Lower lobe of right lung (tissue), 2 donors: ENCODE results near the gene TPI1. TPM values are rescaled to one million over a fixed set of nuclear protein-coding genes. Genes with fewer than 3 reads are reported as not detected.
"Not testable (repeated sequence)": the region's sequence is repeated elsewhere in the genome, so short reads cannot be mapped to it uniquely, and the experiment has no call there.

Source experiments
- ATAC-seq, 2 donors: fragments of 200-7000 bp; cut with Tn5 transposase; one replicate each; pipeline ENCODE4 v1.9.1; 2020 to 2022; ENCODE audit warnings: mild to moderate bottlenecking in 2 of 2, moderate library complexity in 2 of 2
- DNase-seq: peaks from one replicate; pipeline ENCODE4 v3.0.0-alpha.2; 2020
- H3K27ac ChIP-seq: fragments of 200-600 bp; one replicate; pipeline ENCODE4 v1.8.0; 2022
- H3K27me3 ChIP-seq: fragments of 200-600 bp; one replicate; pipeline ENCODE4 v1.8.0; 2022; ENCODE audit warnings: low read depth
- H3K36me3 ChIP-seq: fragments of 200-600 bp; one replicate; pipeline ENCODE4 v1.8.0; 2022; ENCODE audit warnings: mild to moderate bottlenecking
- H3K4me1 ChIP-seq: fragments of 200-600 bp; one replicate; pipeline ENCODE4 v1.8.0; 2022
- H3K4me3 ChIP-seq: fragments of 200-600 bp; one replicate; pipeline ENCODE4 v1.8.0; 2022; ENCODE audit warnings: mild to moderate bottlenecking
- H3K9me3 ChIP-seq: fragments of 200-600 bp; one replicate; pipeline ENCODE4 v1.8.0; 2022
- intact Hi-C: fragments of 100-400 bp; cut with DNase I; formaldehyde crosslinking; loops from one replicate; pipeline ENCODE4 v1.11.0; 2022
- total RNA-seq: library from RNA; stranded (reverse); fragmentation: NEBNext Ultra II Directional; extraction: Animal tissue kit (Norgen Biotek cat#: 25700); gene quantifications from one replicate; pipeline ENCODE4 v1.2.1, GENCODE V29; 2021
- TF ChIP-seq, protein P1 (sequence below): fragments of 200-600 bp; IDR thresholded peaks from one replicate; pipeline ENCODE4 v1.8.0; 2022; ENCODE audit warnings: antibody characterized with exemption, mild to moderate bottlenecking
- donor health status: DM: no; HTN: yes; CAD: no; lungs with severe emphysema.

Gene TPI1
- total RNA-seq, 1 donor from 2014 or later = 278 TPM

DNA sequence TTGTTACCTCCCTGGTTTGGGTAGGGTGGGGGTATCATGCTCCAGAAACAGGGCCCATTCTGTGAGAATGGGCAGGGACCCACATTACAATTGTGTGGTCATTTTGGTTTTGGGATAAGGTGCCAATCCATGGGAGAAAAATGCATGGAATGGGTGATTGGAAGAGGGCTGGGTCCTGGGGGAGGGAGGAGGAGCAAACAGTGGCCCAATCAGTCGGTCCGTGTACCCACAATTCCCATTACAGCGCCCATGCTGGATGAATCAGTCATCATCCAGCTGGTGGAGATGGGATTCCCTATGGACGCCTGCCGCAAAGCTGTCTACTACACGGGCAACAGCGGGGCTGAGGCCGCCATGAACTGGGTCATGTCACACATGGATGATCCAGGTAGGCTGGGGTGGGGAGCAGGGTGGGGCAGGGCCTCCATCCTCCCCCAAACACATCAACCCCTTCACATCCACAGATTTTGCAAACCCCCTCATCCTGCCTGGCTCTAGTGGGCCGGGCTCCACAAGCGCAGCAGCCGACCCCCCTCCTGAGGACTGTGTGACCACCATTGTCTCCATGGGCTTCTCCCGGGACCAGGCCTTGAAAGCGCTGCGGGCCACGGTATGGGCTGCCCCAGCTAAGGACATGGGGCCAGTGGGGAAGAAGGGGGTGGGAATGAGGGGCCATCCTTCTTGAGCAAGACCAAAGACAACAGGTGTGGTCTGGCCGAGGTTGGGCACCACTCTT is 3.6 kb upstream of the TPI1 start:
- TF ChIP-seq, protein P1, sequence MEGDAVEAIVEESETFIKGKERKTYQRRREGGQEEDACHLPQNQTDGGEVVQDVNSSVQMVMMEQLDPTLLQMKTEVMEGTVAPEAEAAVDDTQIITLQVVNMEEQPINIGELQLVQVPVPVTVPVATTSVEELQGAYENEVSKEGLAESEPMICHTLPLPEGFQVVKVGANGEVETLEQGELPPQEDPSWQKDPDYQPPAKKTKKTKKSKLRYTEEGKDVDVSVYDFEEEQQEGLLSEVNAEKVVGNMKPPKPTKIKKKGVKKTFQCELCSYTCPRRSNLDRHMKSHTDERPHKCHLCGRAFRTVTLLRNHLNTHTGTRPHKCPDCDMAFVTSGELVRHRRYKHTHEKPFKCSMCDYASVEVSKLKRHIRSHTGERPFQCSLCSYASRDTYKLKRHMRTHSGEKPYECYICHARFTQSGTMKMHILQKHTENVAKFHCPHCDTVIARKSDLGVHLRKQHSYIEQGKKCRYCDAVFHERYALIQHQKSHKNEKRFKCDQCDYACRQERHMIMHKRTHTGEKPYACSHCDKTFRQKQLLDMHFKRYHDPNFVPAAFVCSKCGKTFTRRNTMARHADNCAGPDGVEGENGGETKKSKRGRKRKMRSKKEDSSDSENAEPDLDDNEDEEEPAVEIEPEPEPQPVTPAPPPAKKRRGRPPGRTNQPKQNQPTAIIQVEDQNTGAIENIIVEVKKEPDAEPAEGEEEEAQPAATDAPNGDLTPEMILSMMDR = no peak
- Histone ChIP-seq H3K4me3 (no peak overlapping the region), H3K9me3 (no peaks in the 10 kb centered on the region), H3K27ac (no peak overlapping the region), H3K4me1 (peaks cover 11% of the 10 kb centered on the region), H3K36me3 (peaks cover 73% of the 10 kb centered on the region), H3K27me3 (no peaks in the 10 kb centered on the region)
- ATAC-seq = no peak
- intact Hi-C loops = no loop called here
- DNase-seq = no peak

DNA sequence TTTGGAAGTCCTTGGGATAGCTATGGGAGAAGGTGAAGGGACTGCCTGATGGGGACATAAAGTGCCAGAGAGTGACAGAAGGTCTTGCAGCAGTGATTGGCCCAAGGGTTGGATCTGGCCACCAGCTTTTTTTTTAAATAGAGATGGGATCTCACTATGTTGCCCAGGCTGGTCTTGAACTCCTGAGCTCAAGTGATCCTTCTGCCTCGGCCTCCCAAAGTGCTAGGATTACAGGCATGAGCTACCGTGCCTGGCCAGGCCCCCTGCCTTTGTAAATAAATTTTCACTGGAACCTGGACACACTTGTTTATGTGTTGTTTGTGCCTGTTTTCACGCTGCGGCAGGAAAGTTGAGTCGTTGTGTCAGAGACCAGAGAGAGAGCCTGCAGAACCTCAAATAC is 2.0 kb upstream of the TPI1 start:
- H3K27ac ChIP-seq, ATAC-seq, H3K27me3 ChIP-seq, H3K9me3 ChIP-seq, H3K4me3 ChIP-seq, intact Hi-C loops, DNase-seq: not testable (repeated sequence)
- Histone ChIP-seq H3K36me3 (peaks cover 72% of the 10 kb centered on the region), H3K4me1 (peaks cover 27% of the 10 kb centered on the region)

DNA sequence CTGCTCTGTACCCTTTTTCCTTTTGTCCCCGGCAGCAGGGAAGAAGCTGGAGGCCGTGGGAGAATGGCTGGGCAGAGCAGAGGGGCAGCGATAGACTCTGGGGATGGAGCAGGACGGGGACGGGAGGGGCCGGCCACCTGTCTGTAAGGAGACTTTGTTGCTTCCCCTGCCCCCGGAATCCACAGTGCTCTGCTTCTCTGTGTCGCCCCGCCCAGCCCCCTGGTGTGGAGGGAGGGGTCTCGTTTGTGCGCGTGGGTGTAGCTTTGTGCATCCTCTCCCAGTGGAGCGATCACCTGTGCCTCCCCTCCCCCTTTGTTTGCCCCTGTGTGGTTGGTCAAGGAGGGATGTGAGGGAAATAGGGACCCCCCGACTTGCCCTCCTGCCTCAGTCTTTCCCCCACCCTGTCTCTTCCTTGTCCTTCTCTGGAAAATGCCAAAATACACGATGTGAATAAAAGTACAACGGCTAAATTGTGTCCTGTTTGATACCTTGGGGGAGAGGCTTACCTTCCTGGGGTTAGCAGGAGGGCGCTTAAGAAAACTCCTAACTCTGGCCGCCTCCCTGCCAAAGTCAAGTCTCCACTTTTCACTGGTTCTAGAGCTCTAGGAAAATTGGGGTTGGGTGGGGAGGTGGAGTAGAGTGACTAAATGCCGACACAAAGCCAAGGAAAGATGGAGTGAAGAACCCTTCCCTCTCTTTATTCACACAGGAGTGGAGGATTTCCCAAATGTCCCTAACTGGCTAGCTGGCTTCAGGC is 990 bp upstream of the TPI1 start:
- DNase-seq (no peak), ATAC-seq (no peak)
- TF ChIP-seq, protein P1 = no peak
- intact Hi-C loops = no loop called here
- Histone ChIP-seq H3K27ac (peak overlapping the region; percentile 98), H3K27me3 (no peaks in the 10 kb centered on the region), H3K9me3 (no peaks in the 10 kb centered on the region), H3K4me1 (peaks cover 37% of the 10 kb centered on the region), H3K4me3 (peak overlapping the region; percentile 98), H3K36me3 (peaks cover 72% of the 10 kb centered on the region)

DNA sequence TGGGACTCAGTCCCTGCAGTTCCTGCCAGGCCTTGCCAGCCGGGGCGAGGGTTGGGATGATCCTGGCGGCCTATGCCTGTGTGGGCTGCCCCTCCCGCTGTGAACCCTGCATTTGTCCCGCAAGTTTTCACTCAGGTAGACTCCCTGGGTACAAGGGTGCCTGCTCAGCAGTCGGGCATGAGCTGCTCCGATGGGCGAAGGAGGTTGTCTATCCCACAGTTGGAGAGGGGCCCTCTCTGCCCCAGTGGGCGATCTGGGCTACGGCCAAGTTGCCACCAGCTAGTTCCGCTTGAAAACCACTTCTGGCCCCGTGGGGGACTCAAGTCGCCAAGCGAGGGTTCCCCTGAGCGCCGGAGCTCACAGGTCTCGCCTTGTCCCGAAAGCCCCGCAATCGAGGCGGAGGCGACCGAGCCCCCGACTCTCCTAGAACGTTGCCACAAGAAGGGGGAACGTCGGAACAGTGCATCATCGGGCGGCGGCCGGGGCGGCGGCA is 365 bp upstream of the TPI1 start:
- no peaks in the 10 kb centered on the region for H3K9me3 ChIP-seq
- peak; percentile 91 for DNase-seq
- peaks cover 43% of the 10 kb centered on the region for H3K4me1 ChIP-seq
- ATAC-seq = peak; percentile 13 to 30
- peak overlapping the region; percentile 98 for H3K4me3 ChIP-seq
- no peaks in the 10 kb centered on the region for H3K27me3 ChIP-seq
- TF ChIP-seq, protein P1 = no peak
- peak overlapping the region; percentile 98 for H3K27ac ChIP-seq
- H3K36me3 ChIP-seq = peaks cover 70% of the 10 kb centered on the region
- intact Hi-C loops = no loop called here

DNA sequence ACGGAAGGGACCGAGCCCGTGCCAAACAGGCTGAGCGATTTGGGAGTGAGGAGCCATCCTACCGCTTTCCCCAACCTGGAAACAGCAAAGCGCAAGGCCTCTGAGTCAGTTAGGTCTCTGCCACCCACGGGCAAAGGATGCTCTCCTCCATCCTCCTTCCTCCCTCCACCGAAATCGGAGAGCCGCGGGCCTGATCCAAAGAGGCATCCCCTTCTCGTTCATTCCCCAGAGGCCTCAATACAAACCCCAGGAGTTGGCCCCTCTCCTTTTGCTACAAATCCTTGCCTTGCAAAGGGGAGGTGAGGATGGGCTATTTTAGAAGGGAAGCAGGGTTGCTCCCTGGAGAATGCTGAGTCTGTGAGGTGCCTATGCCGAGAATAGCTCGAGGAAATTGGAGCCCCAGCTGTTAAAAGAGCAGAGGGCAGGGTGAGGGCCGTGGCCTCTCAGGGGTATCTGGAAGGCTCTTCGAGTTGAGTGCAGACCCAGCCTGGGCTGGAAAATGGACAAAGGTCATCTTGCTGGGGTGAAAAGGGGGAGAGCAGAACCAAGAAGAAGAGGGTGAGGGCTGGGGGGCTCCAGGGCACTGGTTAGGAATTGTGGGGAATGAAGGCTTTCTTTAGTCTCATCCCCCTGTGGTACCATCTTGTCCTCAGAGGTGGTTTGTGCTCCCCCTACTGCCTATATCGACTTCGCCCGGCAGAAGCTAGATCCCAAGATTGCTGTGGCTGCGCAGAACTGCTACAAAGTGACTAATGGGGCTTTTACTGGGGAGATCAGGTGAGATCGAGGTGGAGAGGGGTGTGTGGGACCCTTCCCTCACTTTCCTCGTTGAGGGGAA is 1.1 kb downstream of the TPI1 start:
- intact Hi-C loops = no loop called here
- H3K9me3 ChIP-seq = no peaks in the 10 kb centered on the region
- H3K27me3 ChIP-seq = no peaks in the 10 kb centered on the region
- peaks cover 55% of the 10 kb centered on the region for H3K36me3 ChIP-seq
- peak in 1 of 2 donors; percentile 1 for ATAC-seq
- TF ChIP-seq, protein P1 = no peak
- DNase-seq = no peak
- peak overlapping the region; percentile 98 for H3K4me3 ChIP-seq
- H3K4me1 ChIP-seq = peaks cover 47% of the 10 kb centered on the region
- peak overlapping the region; percentile 98 for H3K27ac ChIP-seq
